PFSK-1 (cell line): ENCODE results near the gene HINT3.

Experiments
- POLR2AphosphoS5 ChIP-seq: IDR thresholded peaks from 2 replicates; pipeline ENCODE4 v1.6.1; 2012; ENCODE audit warnings: low read depth, mild to moderate bottlenecking, control low read depth, low read length, moderate library complexity
- REST ChIP-seq, 2 experiments: IDR thresholded peaks; 2 replicates each; pipeline versions ENCODE4 v1.6.1 to v1.8.0; 2011 to 2012; ENCODE audit warnings: low read depth in 2 of 2, low read length in 2 of 2, control low read depth in 1 of 2, inconsistent platforms in 1 of 2, mild to moderate bottlenecking in 1 of 2, moderate library complexity in 1 of 2; ENCODE audit not compliant: insufficient read depth in 1 of 2
- SIN3A ChIP-seq: IDR thresholded peaks from 2 replicates; pipeline ENCODE4 v1.6.1; 2012; ENCODE audit warnings: mild to moderate bottlenecking, low read length, moderate library complexity, borderline replicate concordance; ENCODE audit not compliant: insufficient read depth
- TAF1 ChIP-seq: IDR thresholded peaks from 2 replicates; pipeline ENCODE4 v1.6.1; 2012; ENCODE audit warnings: low read length, control low read depth, borderline replicate concordance; ENCODE audit not compliant: insufficient read depth

GRCh38 chr6:125985522-125985921, 29.0 kb downstream of the HINT3 start:
- TF ChIP-seq POLR2AphosphoS5 (no peak), SIN3A (no peak), REST (IDR thresholded peaks at IDR 0.05; ENCODE audit: insufficient read depth in 1 of 2, low read depth in 2 of 2, low read length in 2 of 2) (no peak), TAF1 (no peak)
